ENCODE results near the gene SHROOM4. TPM values are rescaled to one million over a fixed set of nuclear protein-coding genes. Genes with fewer than 3 reads are reported as not detected.

The SHROOM4 gene
- total RNA-seq, 4 donors from 2014 or later, result 2.7 to 8.8 (median 4.3) TPM

DNA sequence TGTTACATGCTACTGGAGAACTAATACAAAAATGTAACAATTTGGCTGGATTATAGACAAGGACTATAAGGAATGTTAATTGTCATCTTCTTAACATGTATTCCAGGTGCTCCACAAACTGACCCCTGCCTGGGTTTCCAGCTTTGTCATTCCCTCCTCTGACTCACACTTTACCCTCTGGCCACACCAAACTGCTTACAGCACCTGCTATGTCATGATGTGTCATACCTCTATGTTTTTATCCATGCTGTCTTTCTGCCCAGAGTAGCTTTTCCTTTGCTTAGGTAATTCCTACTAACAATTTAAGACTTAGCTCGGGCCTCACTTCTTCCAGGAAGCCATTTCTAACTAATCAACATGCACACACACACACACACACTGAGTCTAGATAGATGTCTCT lies 14.0 kb upstream of the SHROOM4 start:
- Histone ChIP-seq H3K4me1 (peaks cover 0 to 6% (median 0%) of the 10 kb centered on the region in 3 donors), H3K27me3 (no peaks in the 10 kb centered on the region), H3K27ac (peak overlapping the region in 1 of 4 donors; percentile 25), H3K4me3 (no peak overlapping the region), H3K9me3 (no peaks in the 10 kb centered on the region), H3K36me3 (no peaks in the 10 kb centered on the region)
- DNase-seq, result no peak
- no peak for TF ChIP-seq POLR2A (IDR thresholded peaks at IDR 0.05)
- TF ChIP-seq, protein P1, sequence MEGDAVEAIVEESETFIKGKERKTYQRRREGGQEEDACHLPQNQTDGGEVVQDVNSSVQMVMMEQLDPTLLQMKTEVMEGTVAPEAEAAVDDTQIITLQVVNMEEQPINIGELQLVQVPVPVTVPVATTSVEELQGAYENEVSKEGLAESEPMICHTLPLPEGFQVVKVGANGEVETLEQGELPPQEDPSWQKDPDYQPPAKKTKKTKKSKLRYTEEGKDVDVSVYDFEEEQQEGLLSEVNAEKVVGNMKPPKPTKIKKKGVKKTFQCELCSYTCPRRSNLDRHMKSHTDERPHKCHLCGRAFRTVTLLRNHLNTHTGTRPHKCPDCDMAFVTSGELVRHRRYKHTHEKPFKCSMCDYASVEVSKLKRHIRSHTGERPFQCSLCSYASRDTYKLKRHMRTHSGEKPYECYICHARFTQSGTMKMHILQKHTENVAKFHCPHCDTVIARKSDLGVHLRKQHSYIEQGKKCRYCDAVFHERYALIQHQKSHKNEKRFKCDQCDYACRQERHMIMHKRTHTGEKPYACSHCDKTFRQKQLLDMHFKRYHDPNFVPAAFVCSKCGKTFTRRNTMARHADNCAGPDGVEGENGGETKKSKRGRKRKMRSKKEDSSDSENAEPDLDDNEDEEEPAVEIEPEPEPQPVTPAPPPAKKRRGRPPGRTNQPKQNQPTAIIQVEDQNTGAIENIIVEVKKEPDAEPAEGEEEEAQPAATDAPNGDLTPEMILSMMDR (IDR thresholded peaks at IDR 0.05), result no peak
- 11 to 23% methylated on average over 1 of the region's 1 CpG for WGBS, 2 donors
- intact Hi-C loops (cut with DNase I), result no loop called here

DNA sequence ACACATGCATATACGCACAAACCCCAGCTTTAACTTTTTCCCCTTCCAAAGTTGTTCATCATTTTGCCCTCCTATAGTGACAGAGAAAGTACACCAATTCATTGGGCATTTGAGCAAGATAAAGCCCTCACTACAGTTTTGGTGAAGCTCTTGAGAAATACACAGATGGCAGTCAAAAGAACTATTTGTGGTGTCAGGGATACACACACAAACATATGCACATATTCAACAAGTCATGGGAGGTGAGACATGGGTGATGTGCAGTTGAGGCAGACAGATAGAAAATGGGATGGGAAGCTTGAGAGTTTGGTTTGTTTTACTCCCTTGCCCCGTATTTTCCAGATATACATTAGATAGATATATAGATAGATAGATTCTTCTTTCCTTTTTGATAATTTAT lies 11.8 kb upstream of the SHROOM4 start:
- TF ChIP-seq, protein P1 (IDR thresholded peaks at IDR 0.05), result no peak
- TF ChIP-seq POLR2A (IDR thresholded peaks at IDR 0.05), result no peak
- H3K27me3 ChIP-seq, result no peaks in the 10 kb centered on the region
- 53 to 74% methylated on average over 2 of the region's 2 CpGs for WGBS, 2 donors

DNA sequence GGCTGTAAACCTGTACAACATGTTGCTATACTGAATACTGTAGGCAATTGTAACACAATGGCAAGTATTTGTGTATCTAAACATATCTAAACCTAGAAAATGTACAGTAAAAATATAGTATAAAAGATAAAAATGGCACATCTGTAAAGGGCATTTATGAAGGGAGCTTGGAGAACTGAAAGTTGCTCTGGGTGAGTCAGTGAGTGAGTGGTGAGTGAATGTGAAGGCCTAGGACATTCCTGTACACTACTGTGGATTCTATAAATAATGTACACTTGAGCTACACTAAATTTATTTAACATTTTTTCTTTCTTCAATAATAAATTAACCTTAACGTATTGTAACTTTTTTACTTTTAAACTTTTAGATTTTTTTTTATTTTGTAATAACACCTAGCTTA lies 5.0 kb upstream of the SHROOM4 start:
- TF ChIP-seq, protein P1 (IDR thresholded peaks at IDR 0.05), result no peak
- TF ChIP-seq POLR2A (IDR thresholded peaks at IDR 0.05), result no peak
- DNase-seq, result no peak
- Histone ChIP-seq H3K4me3 (no peak overlapping the region), H3K4me1 (peaks cover 0 to 7% (median 0%) of the 10 kb centered on the region in 3 donors), H3K27me3 (no peaks in the 10 kb centered on the region), H3K9me3 (no peaks in the 10 kb centered on the region), H3K27ac (no peak overlapping the region), H3K36me3 (no peaks in the 10 kb centered on the region)
- intact Hi-C loops (cut with DNase I), result no loop called here
- WGBS, 2 donors, result 55 to 96% methylated on average over 1 of the region's 1 CpG

More for the DNA sequence above, 11.8 kb upstream of the SHROOM4 start:
- Histone ChIP-seq H3K27ac (peak overlapping the region in 1 of 4 donors; percentile 1), H3K4me1 (peaks cover 0 to 6% (median 0%) of the 10 kb centered on the region in 3 donors), H3K9me3 (no peaks in the 10 kb centered on the region), H3K4me3 (no peak overlapping the region), H3K36me3 (no peaks in the 10 kb centered on the region)
- no peak for DNase-seq
- intact Hi-C loops (cut with DNase I), result no loop called here

DNA sequence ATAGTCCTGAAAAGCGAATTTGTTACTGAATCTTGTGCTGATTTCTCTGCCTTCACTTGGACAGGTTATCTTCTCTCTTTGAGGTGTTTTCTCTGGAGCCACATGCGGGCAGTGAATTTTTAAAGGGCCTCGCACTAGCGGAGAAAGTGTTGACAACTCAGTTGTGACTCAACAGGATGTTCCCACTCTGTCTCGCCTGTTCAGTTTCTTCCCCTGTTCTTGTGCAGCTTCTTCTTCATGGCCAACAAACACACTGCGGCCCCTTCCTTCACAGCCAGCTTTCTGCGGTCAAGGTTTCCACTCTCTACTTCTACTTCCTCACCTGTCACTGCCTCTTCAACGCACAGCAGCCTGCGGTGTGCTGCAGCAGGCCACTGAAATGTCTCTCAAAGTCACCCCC lies 1.1 kb upstream of the SHROOM4 start:
- H3K36me3 ChIP-seq, result no peaks in the 10 kb centered on the region
- DNase-seq, result no peak
- TF ChIP-seq, protein P1 (IDR thresholded peaks at IDR 0.05), result no peak
- TF ChIP-seq POLR2A (IDR thresholded peaks at IDR 0.05), result no peak
- H3K4me1 ChIP-seq, result peaks cover 0 to 7% (median 0%) of the 10 kb centered on the region in 3 donors
- intact Hi-C loops (cut with DNase I), result no loop called here
- H3K27me3 ChIP-seq, result no peaks in the 10 kb centered on the region
- WGBS, 2 donors, result 65 to 66% methylated on average over 9 of the region's 9 CpGs
- H3K4me3 ChIP-seq, result no peak overlapping the region
- H3K27ac ChIP-seq, result no peak overlapping the region
- no peaks in the 10 kb centered on the region for H3K9me3 ChIP-seq

DNA sequence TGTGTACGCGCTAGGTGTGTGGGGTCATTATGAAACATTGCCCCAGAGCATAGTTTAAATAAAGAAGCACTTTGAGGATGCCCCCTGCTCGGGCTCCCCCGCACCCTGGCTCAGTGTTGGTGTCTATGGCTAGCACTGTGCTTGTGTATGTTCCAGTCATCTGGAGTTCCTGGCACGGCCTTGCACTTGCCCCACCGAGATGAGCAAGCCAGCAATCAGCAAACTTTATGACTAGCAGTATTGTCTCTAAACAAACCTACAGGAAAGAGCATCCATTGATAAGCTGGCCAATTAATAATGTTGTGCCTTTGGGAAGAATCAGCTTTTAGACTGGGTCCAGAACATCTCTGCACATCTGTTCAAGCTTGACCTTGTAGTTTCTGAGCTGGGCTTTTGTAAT lies 707 bp upstream of the SHROOM4 start:
- Histone ChIP-seq H3K27ac (peak overlapping the region in 3 of 4 donors; percentile 7 to 79 (median 74)), H3K27me3 (no peaks in the 10 kb centered on the region), H3K4me1 (peaks cover 0 to 7% (median 0%) of the 10 kb centered on the region in 3 donors), H3K9me3 (no peaks in the 10 kb centered on the region), H3K36me3 (no peaks in the 10 kb centered on the region), H3K4me3 (peak overlapping the region; percentile 41 to 64 (median 54))
- WGBS, 2 donors, result 30 to 69% methylated on average over 2 to 6 of the region's 6 CpGs
- DNase-seq, result no peak
- no peak for TF ChIP-seq POLR2A (IDR thresholded peaks at IDR 0.05)
- TF ChIP-seq, protein P1 (IDR thresholded peaks at IDR 0.05), result no peak
- intact Hi-C loops (cut with DNase I), result no loop called here

Measured in esophagus squamous epithelium (tissue), 5 donors.